HG02588 (cell line): ENCODE data around the gene ATG5.
"Not testable (repeated sequence)": the region's sequence is repeated elsewhere in the genome, so short reads cannot be mapped to it uniquely, and the experiment has no call there.

Experiments
- ATAC-seq: cut with Tn5 transposase; IDR thresholded peaks from one replicate; pipeline ENCODE4 v1.9.1; 2021; ENCODE audit warnings: mild to moderate bottlenecking, moderate library complexity; ENCODE audit not compliant: unreplicated experiment

The ATG5 gene

DNA sequence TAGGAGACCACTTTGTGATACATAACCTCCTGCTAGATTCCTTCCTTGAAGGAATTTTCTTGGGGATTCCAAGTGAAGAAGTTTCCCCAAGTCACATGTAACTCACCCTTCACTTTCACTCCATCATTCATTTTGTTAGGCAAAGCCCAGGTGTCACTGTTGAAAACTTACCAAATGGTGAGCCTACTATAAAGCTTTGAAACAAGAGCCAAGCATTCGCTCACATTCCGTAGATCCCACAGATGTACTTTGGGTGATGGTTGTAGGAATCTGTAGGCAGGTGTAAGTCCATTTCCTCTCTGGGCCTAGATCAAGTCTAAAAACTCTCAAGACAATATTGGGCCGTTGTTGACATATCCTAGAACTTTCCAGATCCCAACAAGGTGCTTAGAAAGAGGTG is 165.4 kb downstream of the ATG5 start:
- ATAC-seq = no peak

DNA sequence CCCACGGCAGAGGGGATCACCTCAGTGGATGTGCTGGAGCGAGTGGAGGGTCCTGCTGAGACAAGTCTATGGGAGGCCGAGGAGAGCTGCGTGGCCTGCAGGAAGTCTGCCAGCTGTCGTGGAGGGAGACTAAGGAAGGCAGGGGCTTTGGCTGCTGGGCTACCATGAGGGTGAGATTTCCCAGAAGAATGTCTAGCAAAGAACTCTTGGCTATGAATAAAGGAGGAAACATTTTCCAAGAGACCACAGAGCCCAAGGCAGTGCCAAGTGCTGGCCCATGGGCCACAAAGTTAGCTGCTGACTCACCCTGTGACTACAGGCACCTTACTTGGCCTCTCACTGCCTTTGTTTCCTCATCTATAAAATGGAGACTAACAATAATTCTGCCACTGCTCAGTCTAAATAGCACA is 166.0 kb downstream of the ATG5 start:
- no peak for ATAC-seq

GRCh38 chr6:106158816-106159215 is 166.7 kb downstream of the ATG5 start:
- no peak for ATAC-seq

DNA sequence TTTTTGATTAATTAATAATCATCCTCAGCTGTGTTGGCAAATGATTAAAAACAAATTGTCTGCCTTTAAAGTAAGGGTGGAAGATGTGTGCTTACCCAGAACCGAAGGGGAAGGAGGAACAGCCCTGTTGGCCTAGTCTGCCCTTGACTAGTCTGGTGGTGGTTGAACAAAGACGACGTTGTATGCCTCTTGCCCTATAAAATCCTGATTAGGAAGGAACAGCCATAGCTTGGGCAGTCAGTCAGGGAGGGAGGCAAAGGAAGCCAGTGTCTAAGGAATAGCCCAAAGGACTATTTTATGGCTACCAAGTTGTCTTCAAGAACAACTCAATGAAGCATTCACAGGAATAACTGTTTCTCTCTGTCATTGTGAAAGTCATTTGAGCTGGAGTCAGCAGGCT is 168.7 kb downstream of the ATG5 start:
- no peak for ATAC-seq

GRCh38 chr6:106156413-106156812 is 169.1 kb downstream of the ATG5 start:
- no peak for ATAC-seq

DNA sequence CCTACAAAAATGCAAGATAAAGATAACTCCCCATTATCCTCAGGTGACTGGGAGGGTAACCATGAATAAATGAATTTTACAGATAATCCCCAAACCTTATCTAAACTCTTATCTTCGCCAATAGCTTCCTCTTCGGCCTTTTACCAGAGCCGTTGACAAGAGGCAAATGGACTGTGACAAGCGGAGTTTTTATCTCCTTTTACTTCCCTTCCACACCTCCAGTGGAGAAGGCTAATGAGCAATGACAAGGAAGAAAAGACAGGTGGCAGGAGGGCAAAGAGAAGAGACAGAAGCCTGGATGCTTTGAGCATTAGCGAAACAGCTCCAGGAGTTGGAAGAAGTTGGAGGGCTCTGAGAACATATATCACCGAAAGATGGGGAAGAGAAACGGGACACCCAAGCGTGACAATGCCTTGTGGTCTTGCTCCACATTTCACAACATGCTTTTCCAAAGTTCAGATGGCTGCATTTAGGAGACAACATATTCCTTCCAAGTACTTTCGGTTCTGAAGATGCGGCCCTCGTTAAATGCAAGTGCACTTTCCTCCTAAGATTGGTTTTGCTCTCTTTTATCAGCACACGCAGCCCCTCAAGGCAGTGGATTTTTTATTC is 170.2 kb downstream of the ATG5 start:
- no peak for ATAC-seq

DNA sequence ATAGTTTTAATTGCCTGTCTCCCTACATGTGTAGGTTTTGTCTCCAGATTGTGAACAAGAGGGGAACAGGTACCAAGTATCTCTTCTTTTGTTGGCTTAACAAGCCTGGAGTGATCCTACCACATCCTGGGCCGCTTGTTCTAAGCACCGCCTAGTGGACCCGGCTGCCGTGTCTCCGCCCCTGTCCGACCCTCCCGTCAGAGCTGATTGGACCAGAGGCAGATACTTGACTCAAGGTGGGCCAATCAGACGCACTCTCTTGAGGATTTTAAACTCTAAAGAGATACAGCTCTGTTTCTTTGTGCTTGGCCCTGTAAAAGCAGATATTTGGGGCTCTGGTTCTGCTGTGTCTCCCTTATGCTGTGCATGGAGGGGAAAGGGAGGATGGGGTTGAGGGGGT is 171.2 kb downstream of the ATG5 start:
- no peak for ATAC-seq

- ATAC-seq = no peak
Measured at GRCh38 chr6:106152952-106153351, 172.6 kb downstream of the ATG5 start.

DNA sequence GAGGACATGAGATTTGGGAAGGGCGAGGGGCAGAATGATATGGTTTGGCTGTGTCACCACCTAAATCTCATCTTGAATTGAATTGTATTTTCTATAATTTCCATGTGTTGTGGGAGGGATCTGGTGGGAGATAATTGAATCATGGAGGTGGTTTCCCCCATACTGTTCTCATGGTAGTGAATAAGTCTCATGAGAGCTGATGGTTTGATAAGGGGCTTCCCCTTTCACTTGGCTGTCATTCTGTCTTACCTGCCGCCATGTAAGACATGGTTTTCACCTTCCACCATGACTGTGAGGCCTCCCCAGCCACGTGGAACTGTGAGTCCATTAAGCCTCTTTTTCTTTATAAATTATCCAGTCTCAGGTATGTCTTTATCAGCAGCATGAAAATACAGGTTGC is 173.1 kb downstream of the ATG5 start:
- not testable (repeated sequence) for ATAC-seq

DNA sequence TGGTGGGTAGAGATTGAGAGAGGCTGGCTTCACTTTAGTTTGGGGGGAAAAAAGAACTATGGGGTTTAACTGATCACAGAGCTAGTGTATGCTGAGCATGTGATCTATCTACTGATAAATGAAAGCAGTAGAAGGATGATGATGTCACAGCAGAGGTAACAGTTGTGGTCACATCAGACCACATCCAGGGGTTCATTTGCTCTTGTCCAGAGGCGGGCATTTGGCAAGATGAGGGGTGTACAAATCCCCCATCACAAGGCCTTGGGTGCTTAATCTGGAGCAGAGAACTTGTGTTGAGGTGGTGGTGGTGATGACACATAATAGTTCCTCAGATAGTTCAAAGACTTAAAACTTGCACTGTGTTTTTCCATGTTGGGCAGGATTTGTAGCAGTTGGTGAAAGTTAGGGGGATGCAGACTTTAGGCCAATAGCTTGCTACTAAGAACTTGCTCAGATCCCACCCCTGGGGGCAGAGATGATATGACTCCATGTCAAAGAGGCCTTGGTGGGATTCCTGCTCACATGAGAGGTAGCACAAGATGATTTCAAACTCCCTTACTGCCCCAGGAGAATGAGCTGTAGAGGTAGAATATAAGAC is 176.0 kb downstream of the ATG5 start:
- ATAC-seq = no peak

DNA sequence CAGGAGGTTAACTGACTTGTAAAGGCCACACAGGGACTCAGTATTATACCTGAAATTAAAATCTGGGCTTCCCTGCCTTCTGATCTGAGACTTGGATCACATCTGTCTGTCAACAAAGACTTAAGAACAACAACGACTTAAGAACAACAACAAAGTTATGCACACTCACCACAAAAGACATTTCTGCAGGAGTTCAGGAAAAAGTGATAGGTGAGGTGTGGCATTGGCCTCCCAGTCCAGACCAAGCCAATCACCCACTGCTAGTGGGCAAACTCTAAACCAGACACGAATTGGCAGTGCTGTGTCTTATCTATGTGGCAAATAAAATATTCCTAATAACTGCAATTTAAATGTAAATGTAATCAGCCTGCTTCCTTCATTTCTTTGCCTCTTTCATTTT is 178.1 kb downstream of the ATG5 start:
- ATAC-seq = no peak

- ATAC-seq = no peak
Measured at GRCh38 chr6:106146852-106147351, 178.7 kb downstream of the ATG5 start.

GRCh38 chr6:106145741-106146227 is 179.8 kb downstream of the ATG5 start:
- peak; percentile 34 for ATAC-seq

DNA sequence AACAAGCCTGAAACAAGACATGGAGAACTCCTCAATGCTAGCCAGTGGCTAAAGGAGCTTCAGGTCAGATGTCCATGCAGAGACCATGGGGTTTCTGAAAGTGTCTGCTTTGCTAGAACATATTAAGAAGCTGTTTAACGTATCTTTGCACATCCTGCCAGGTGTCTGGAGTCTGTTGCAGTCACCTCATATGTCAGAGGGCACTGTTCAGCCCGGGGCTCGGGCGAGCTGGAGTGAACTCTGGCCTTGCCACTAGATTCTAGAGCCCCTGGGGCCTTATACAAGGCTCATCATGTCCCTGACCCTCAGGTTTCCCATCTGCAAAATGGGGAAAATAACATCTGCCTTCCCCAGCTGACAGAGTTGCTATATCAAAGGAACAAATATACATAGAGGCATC is 180.4 kb downstream of the ATG5 start:
- no peak for ATAC-seq

DNA sequence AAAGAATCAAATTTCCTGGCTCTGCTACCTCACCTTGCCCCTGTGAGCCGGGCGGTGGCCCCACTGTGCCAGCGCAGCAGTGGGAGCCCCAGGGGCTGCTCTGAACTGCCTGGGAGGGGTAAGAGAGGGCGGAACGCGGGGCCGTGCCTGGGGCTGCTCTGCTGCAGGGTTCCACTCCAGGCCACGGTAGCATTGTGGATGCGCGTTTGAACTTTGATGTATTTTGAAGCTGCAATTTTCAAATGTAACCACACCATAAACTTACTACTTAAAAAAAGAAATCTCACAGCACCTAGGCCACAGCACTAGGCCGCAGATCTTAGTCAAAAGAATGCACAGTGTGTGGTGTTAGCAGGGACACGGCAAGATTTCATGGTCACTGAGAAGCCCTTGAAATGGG is 181.9 kb downstream of the ATG5 start:
- no peak for ATAC-seq

- no peak for ATAC-seq
Measured at GRCh38 chr6:106142876-106143431, 182.6 kb downstream of the ATG5 start.

DNA sequence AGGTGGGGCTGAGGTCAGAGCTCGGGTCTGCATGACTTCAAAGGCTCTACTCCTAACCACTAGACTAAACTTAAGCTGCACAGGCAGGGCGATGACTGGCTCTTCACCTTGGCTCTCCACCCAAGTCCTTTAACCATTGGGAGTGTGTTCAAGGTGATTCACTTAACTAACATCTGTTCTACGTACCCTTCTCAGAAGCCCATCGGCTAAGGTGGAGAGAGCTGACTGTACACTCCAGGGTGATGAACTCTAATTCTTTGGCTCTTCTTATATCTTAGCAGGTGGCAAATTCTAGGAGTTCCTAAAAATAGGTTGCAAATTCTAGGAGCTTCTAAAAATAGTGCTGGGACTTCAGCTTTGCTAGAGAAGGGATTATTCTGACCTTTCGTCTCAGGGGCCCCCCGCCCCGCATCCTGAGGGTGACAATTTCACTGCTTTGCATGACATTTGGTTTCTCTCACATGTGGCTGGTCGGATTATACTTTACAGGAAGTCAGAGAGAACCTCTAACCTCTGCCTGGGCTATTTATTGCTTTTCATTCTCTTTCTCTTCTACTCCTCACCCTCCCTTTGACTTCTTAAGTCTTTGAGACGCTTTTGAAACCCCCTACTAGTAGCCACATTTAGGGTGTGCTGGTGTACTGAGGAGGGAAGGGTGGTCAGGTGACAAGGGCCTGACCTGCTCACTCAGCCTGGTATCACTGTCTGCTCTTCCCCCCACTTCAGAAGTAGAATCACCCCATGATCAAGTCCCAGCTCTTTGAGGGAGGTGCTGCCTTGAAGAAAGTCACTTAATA is 183.9 kb downstream of the ATG5 start:
- peak; percentile 78 for ATAC-seq

GRCh38 chr6:106138151-106138550 is 187.4 kb downstream of the ATG5 start:
- ATAC-seq = no peak

DNA sequence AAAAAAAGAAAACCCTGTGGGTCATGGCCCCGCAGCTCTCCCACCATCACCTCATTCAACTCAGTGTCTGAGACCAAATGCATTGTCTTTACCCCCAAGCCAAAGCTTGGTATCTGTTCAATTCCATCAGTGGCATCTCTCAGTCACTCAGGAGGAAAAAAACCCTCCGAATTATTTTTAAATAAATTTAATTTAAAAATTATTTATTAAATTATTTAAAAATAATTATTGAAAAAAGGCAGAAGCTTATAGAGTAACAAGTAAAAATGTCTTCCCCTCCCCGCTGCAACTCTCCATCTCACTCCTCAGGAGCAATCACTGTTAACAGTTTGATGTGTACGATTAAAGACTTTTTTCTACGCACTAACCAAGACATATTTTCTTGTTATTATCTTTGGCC is 188.7 kb downstream of the ATG5 start:
- no peak for ATAC-seq

GRCh38 chr6:106135911-106136571 is 189.5 kb downstream of the ATG5 start:
- ATAC-seq = no peak
